ENCODE results near the gene DNASE1L3. TPM values are rescaled to one million over a fixed set of nuclear protein-coding genes. Genes with fewer than 3 reads are reported as not detected.

DNASE1L3 gene
- total and polyA plus RNA-seq, 2 of the 8 experiments (the other 6 are each of a cell fraction or from before 2014, with no cell fraction given) = not detected

GRCh38 chr3:58256061-58256460 lies 45.3 kb upstream of the DNASE1L3 start (continued):
- no peak for TF ChIP-seq BRCA1 (IDR thresholded peaks at IDR 0.05; ENCODE audit: low read depth, low read length)
- TF ChIP-seq TAF7 (optimal IDR thresholded peaks at IDR 0.05; ENCODE audit: borderline replicate concordance, low read depth, low read length) = no peak
- TF ChIP-seq SP2 (IDR thresholded peaks at IDR 0.05; ENCODE audit: low read length) = no peak
- TF ChIP-seq POU5F1 (IDR thresholded peaks at IDR 0.05; ENCODE audit: low read depth, low read length) = no peak
- TF ChIP-seq BCL11A (IDR thresholded peaks at IDR 0.05; ENCODE audit: low read depth in 2 of 2, low read length in 2 of 2) = no peak
- no peak for TF ChIP-seq CBX8 (IDR thresholded peaks at IDR 0.05; ENCODE audit: borderline replicate concordance, low read depth, low read length)
- TF ChIP-seq SIRT6 (IDR thresholded peaks at IDR 0.05; ENCODE audit: low read length) = no peak

Data from H1 (cell line).